ENCODE measurements around the gene CASKIN1.

DNA sequence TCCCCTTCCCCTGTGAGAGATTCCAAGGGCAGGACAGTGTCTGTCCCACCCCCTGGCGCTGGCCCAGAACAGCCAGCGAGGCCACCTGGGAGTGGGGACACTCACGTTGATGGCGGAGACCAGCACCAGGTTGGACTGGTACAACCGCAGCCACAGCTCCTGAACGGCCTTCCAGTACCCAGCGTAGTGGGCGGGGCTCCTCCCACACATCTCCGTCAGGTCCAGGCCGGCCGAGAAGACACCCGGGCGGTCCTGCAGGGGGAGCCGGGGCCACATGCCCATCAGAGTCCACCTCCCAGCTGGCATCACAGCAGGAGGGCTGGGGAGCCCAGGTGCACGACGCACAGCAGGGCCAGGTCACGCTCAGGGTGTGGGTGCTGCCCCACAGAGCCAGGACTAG is 47.9 kb upstream of the CASKIN1 start:
- no peak for TF ChIP-seq POLR2A (IDR thresholded peaks at IDR 0.05; ENCODE audit: low read length)
- no peak for TF ChIP-seq GATA1 (IDR thresholded peaks at IDR 0.05; ENCODE audit: low read depth, low read length)
